Adipocyte (in vitro differentiated cells): ENCODE data around the gene CACNA1D.

Source experiments
- DNase-seq: peaks from one replicate; pipeline ENCODE4 v3.0.0-alpha.2; 2015; ENCODE audit warnings: low read depth
- H3K27me3 ChIP-seq: replicated peaks from 2 replicates; pipeline ENCODE4 v1.7.0; 2013; ENCODE audit warnings: mild to moderate bottlenecking, low read length, moderate library complexity; ENCODE audit not compliant: control insufficient read depth, insufficient read depth
- H3K36me3 ChIP-seq: 2 replicates; pipeline ENCODE4 v1.7.0; 2013; ENCODE audit warnings: low read length, mild to moderate bottlenecking, moderate library complexity; ENCODE audit not compliant: control insufficient read depth, insufficient read depth, severe bottlenecking
- H3K4me1 ChIP-seq: 2 replicates; pipeline ENCODE4 v1.7.0; 2013; ENCODE audit warnings: mild to moderate bottlenecking, low read length, moderate library complexity; ENCODE audit not compliant: control insufficient read depth, insufficient read depth
- H3K4me3 ChIP-seq: 2 replicates; pipeline ENCODE4 v1.7.0; 2013; ENCODE audit warnings: mild to moderate bottlenecking, low read length, moderate library complexity
- H3K9ac ChIP-seq: 2 replicates; pipeline ENCODE4 v1.7.0; 2013; ENCODE audit warnings: mild to moderate bottlenecking, low read length, moderate library complexity
- H3K9me3 ChIP-seq: 2 replicates; pipeline ENCODE4 v1.7.0; 2013; ENCODE audit warnings: mild to moderate bottlenecking, low read length, moderate library complexity; ENCODE audit not compliant: control insufficient read depth

Gene CACNA1D

GRCh38 chr3:53597136-53597915 is 102.9 kb downstream of the CACNA1D start:
- Histone ChIP-seq H3K4me3 (no peak overlapping the region), H3K9ac (no peak overlapping the region), H3K4me1 (no peaks in the 10 kb centered on the region), H3K9me3 (no peaks in the 10 kb centered on the region), H3K27me3 (peaks cover 11% of the 10 kb centered on the region), H3K36me3 (no peaks in the 10 kb centered on the region)
- no peak for DNase-seq

GRCh38 chr3:53599771-53600170 is 105.4 kb downstream of the CACNA1D start:
- no peaks in the 10 kb centered on the region for H3K36me3 ChIP-seq
- no peaks in the 10 kb centered on the region for H3K9me3 ChIP-seq
- no peaks in the 10 kb centered on the region for H3K4me1 ChIP-seq
- DNase-seq = no peak
- no peak overlapping the region for H3K4me3 ChIP-seq
- H3K27me3 ChIP-seq = peaks cover 13% of the 10 kb centered on the region
- H3K9ac ChIP-seq = no peak overlapping the region

GRCh38 chr3:53602866-53603265 is 108.5 kb downstream of the CACNA1D start:
- Histone ChIP-seq H3K4me3 (no peak overlapping the region), H3K9me3 (peaks cover 13% of the 10 kb centered on the region), H3K36me3 (no peaks in the 10 kb centered on the region), H3K9ac (no peak overlapping the region), H3K4me1 (no peaks in the 10 kb centered on the region), H3K27me3 (peaks cover 8% of the 10 kb centered on the region)
- no peak for DNase-seq

GRCh38 chr3:53604232-53604631 is 109.8 kb downstream of the CACNA1D start:
- H3K27me3 ChIP-seq = peaks cover 8% of the 10 kb centered on the region
- DNase-seq = no peak
- H3K36me3 ChIP-seq = no peaks in the 10 kb centered on the region
- no peaks in the 10 kb centered on the region for H3K4me1 ChIP-seq
- peaks cover 15% of the 10 kb centered on the region for H3K9me3 ChIP-seq
- no peak overlapping the region for H3K9ac ChIP-seq
- H3K4me3 ChIP-seq = no peak overlapping the region

- H3K4me1 ChIP-seq = no peaks in the 10 kb centered on the region
- H3K36me3 ChIP-seq = no peaks in the 10 kb centered on the region
- no peak overlapping the region for H3K9ac ChIP-seq
- H3K27me3 ChIP-seq = peaks cover 8% of the 10 kb centered on the region
- no peak overlapping the region for H3K4me3 ChIP-seq
- DNase-seq = no peak
- H3K9me3 ChIP-seq = peaks cover 15% of the 10 kb centered on the region
Measured at GRCh38 chr3:53606793-53607192, 112.4 kb downstream of the CACNA1D start.

- H3K36me3 ChIP-seq = no peaks in the 10 kb centered on the region
- DNase-seq = no peak
- no peak overlapping the region for H3K9ac ChIP-seq
- peaks cover 22% of the 10 kb centered on the region for H3K27me3 ChIP-seq
- peaks cover 10% of the 10 kb centered on the region for H3K9me3 ChIP-seq
- no peak overlapping the region for H3K4me3 ChIP-seq
- H3K4me1 ChIP-seq = no peaks in the 10 kb centered on the region
Measured at GRCh38 chr3:53612508-53612907, 118.1 kb downstream of the CACNA1D start.

- Histone ChIP-seq H3K4me1 (no peaks in the 10 kb centered on the region), H3K9ac (no peak overlapping the region), H3K27me3 (peaks cover 27% of the 10 kb centered on the region), H3K4me3 (no peak overlapping the region), H3K36me3 (no peaks in the 10 kb centered on the region), H3K9me3 (peaks cover 4% of the 10 kb centered on the region)
- no peak for DNase-seq
Measured at GRCh38 chr3:53613125-53613524, 118.7 kb downstream of the CACNA1D start.

GRCh38 chr3:53614307-53614706 is 119.9 kb downstream of the CACNA1D start:
- Histone ChIP-seq H3K27me3 (peaks cover 39% of the 10 kb centered on the region), H3K9me3 (peaks cover 4% of the 10 kb centered on the region), H3K9ac (no peak overlapping the region), H3K4me3 (no peak overlapping the region), H3K4me1 (no peaks in the 10 kb centered on the region), H3K36me3 (no peaks in the 10 kb centered on the region)
- no peak for DNase-seq

- peaks cover 4% of the 10 kb centered on the region for H3K9me3 ChIP-seq
- peaks cover 50% of the 10 kb centered on the region for H3K27me3 ChIP-seq
Measured at GRCh38 chr3:53616321-53616720, 121.9 kb downstream of the CACNA1D start.

GRCh38 chr3:53616971-53617892 is 122.8 kb downstream of the CACNA1D start:
- H3K9ac ChIP-seq = no peak overlapping the region
- H3K36me3 ChIP-seq = no peaks in the 10 kb centered on the region
- H3K9me3 ChIP-seq = peaks cover 2% of the 10 kb centered on the region
- DNase-seq = no peak
- no peak overlapping the region for H3K4me3 ChIP-seq
- peaks cover 50% of the 10 kb centered on the region for H3K27me3 ChIP-seq
- H3K4me1 ChIP-seq = no peaks in the 10 kb centered on the region

More at GRCh38 chr3:53616321-53616720, 121.9 kb downstream of the CACNA1D start:
- H3K4me1 ChIP-seq = no peaks in the 10 kb centered on the region
- H3K9ac ChIP-seq = no peak overlapping the region
- H3K36me3 ChIP-seq = no peaks in the 10 kb centered on the region
- DNase-seq = no peak
- H3K4me3 ChIP-seq = no peak overlapping the region

GRCh38 chr3:53617893-53618523 is 123.6 kb downstream of the CACNA1D start:
- Histone ChIP-seq H3K9me3 (no peaks in the 10 kb centered on the region), H3K27me3 (peaks cover 50% of the 10 kb centered on the region), H3K4me3 (no peak overlapping the region), H3K36me3 (no peaks in the 10 kb centered on the region), H3K4me1 (no peaks in the 10 kb centered on the region), H3K9ac (no peak overlapping the region)
- no peak for DNase-seq
